Stimulated activated CD4-positive, alpha-beta T cell treated with anti-CD3 and anti-CD28 coated beads, Interleukin-12 subunit alpha, Interleukin-12 subunit beta, amount 100 ng/mL, for 24 hours (primary cell): ENCODE results near the gene METTL21C.

Experiments
- DNase-seq, 2 experiments: peaks; one replicate each; pipeline ENCODE4 v3.0.0-alpha.2; 2020; ENCODE audit warnings: low read depth in 2 of 2

Gene METTL21C

DNA sequence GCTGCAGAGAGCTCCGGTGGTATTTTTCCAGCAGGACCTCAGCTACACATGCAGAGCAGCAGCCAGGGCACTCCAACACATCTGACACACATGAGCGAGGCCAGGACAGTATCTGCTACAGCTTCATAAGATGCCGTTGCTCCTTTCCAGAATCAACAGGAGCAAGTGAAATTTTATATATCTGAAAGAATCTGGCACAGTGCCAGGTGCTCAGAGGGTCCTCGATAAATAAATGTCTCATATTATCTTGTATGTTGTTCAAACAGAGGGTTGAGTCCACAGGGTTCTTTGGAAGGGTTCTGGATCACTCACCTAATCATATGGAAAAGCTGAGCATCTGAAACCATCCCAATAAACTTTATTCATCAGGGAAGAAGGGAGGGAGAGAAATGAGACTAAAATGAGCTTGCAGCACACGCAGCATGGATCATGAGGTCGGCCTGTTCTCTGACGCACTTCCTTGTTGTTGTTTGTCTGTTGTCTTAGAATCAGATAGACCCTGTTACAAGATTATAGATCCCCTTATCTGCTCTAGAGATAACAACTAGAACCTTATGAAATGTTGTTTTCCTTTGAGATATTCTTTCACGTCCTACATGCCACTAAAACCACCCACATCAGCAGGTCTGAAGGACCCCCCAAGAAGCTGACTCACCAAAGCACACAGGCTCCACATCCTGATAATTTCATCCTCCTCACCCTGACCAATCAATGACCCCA is 3.2 kb upstream of the METTL21C start:
- no peak for DNase-seq

DNA sequence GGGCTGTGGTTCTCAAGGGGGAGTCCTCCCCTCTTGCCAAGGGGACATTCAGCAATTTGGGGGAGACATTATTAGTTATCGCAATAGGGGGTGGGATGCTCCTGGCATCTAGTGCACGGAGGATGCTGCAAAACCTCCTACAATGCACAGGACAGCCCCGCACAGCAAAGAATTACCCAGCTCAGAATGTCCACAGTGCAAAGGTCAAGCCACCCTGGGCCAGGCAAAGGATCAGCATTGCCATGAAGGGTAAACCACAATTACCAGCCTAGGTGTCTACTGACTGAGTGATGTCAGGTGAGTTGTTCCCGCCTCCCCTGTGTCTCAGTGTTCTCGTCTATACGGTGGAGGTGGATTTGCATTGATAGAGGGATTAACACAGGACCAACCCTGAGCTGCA is 2.4 kb upstream of the METTL21C start:
- DNase-seq = no peak

DNA sequence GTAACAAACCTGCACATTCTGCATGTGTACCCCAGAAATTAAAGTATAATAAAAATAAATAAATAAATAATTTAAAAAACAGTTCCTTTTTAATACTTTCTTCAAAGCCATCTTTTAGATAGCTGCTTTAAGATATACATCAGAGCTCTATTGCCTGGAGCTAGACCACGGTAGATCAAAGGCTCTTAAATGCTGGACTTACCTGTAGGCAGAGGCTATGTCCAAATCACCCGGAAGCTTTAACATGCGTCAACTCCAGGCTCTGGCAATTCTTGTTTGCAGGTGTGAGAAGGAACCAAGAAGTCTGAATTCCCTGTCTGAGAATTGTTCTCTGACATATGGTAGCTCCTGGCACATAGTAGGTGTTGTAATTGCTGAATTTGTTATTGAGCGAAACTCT is 1.6 kb upstream of the METTL21C start:
- no peak for DNase-seq

DNA sequence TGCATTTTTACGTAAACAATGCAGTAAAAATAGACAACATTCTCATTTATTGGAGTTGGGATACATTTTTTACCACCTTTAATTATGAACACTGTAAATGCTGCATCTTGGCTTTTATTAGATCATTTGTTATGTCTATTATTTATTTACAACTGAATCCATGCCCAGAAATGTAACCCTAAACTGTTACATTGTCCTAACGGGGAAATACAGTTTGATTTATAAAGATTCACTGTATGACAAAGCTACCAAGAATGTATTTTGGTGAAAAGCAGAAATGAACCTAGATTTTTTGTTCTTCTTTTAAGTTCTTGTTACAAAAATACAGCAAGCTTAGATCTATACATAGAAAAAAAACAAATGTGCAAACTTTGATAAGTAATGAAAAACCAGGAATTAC is 1.1 kb downstream of the METTL21C start:
- no peak for DNase-seq

DNA sequence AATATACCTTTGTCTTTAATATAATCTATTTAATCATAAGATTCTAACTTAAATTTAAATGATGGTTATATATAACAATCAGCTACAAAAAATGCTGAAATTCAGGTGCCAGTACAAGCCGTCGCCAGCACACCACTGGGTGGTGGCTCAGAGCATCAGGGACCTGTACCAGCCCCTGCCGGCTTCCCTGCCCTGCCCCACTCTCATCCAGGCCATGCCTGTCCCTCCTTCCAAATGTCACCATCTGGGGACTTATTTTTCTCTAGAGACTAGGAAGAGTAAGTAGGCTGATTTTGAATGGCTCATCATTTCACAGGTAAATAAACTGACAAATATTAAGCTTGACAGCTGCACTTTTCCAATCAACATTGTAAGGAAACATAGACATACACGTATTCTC is 1.6 kb downstream of the METTL21C start:
- DNase-seq = no peak

DNA sequence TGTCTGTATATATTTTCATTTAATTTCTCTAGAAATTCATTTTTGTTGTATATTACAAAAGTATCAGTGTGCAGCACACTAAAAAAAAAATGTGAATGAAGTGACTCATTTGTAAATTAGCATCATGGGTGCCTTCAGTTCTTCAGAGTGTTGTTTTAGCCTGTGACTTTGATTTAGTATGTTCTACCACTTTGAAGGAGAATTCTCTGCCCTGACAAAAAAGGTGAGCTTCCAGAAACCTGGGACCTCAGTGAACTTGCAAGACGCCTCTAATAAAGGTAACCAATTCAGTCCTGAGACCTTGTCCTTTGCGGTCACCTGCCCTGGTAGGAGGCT is 2.4 kb downstream of the METTL21C start:
- DNase-seq = no peak

DNA sequence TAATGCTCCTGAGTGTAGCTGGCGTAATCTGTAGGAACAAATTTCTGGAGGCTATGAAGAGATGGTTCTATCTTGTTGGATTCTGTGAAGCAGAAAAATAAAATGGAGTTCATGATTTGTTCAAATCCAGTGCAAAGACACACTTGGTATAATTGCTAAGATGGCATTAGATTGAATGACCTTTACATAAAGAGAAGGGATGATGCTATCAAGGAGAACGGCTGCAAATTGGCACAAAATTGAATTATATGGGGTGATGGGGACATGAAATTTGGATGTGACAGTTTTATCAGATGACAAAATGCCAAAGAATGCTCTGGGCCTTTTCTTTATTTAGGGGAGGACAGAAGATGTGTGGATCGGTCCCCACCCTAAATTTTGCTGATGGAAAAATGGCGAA is 4.0 kb downstream of the METTL21C start:
- no peak for DNase-seq

DNA sequence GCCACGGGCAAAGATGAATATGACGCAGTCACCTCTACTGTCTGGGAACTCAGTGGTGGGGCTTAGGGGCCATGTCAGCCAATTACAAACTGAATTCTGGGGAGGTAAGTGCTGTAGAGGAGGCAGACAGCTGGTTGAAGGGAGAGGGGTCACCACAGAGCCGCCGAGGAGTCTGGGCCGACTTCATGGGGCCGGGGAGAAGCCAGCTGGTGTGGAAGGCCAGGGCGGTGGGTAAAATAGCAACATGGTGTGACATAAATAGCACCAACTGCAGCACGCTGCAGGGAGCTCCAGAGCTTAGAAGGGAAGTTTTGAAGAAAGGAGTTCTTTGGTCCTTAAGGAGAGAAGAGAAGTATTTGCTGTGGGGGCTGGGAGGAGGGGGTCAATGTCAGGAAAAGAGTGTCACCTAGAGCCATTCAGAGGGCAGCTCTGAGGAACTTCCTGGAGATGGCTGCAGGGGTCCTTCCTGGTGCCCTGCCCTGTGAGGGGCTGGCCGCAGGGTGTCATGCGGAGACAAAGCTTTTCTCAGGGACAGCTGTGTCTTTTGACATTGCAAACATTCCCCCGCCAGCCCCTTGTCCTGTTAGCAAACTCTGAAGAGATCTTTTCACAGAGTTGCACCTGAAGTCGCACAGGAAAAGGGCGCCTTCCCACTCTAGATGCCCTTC is 6.4 kb downstream of the METTL21C start:
- DNase-seq = no peak

DNA sequence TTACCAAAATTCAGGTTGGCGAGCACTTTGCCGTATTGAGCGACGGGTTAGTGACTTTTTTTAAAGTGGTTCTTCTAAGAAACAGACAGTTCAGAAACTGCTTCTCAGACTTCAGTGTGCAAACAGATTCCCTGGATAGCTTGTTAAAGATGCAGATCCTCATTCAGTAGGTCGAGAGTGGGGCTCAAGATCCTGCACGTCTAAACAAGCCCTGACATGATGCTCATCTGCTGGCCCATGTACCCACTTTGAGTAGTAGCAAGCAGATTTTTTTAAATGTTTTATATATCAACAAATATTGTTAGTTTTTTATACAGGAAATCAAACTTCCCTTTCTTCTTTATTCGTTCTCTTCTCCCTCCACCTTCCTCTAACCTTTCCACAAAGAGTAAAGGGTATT is 7.3 kb downstream of the METTL21C start:
- DNase-seq = no peak

DNA sequence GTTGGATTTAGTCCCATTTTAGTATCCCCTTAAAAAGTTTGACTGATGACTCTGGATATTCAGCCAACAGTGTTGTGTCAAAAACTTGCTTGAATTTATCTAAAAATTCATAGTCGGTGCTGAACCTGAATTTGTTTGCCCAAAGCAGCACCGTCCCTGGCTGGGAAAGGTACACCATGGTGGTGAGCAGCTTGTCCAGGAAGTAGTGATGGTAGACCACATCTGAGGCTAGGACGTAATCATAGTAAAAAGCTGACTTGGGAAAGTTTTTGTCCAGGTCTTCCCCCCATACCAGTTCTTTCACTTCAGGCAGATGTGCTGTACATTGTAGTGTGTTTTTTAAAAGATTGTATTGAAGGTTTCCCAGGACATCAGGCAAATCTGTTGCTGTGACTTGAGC is 8.8 kb downstream of the METTL21C start:
- no peak for DNase-seq

DNA sequence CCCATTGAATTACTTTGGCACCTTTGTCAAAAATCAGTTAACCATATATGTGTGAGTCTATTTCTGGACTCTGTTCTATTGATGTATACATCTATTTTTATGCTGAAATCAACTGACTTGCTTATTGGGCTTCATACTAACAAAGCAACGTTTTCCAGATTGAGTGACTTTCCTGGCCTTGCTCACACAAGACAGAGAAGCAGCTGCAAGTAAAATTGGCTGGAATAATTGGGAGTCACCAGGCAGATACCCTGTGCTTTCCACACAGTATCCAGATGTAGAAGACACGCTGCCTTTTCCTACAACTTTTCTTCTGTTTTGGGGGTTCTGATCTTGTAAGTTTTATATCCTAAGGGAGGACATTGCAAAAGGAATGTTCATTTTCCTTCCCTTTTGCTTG is 11.2 kb downstream of the METTL21C start:
- no peak for DNase-seq

DNA sequence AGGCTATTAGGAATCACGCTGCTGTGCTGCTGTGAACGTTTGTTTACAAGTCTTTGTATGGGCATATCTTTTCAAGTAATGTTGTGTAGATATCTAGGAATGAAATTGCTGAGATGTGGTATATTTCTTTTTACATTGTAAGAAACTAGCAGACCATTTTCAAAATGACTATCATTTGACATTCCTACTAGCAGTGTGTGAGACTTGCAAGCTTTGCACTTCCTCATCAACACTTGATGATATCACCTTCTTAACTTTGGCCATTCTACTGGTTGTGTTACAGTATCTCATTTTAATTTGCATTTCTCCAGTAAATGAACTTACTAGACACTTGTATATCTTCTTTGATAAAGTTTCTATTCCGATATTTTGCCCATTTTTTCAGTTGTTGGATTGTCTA is 12.1 kb downstream of the METTL21C start:
- DNase-seq = no peak

DNA sequence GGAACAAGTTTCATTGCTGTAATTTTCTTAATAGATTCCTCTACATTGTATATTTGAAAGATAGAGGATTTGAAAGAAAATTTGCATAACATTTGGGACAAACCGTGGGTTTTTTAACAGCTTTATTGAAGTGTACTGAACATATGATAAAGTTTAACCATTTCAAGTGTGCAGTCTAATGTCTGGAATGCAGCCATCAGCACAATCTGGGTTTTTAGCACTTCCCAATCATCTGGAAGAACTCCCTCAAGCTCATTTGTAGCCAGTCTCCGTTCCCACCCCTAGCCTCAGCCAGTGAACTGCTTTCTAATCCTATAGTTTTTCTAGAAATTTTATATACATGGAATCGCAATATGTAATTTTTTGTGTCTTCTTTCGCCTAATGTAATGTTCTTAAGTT is 12.6 kb downstream of the METTL21C start:
- no peak for DNase-seq

DNA sequence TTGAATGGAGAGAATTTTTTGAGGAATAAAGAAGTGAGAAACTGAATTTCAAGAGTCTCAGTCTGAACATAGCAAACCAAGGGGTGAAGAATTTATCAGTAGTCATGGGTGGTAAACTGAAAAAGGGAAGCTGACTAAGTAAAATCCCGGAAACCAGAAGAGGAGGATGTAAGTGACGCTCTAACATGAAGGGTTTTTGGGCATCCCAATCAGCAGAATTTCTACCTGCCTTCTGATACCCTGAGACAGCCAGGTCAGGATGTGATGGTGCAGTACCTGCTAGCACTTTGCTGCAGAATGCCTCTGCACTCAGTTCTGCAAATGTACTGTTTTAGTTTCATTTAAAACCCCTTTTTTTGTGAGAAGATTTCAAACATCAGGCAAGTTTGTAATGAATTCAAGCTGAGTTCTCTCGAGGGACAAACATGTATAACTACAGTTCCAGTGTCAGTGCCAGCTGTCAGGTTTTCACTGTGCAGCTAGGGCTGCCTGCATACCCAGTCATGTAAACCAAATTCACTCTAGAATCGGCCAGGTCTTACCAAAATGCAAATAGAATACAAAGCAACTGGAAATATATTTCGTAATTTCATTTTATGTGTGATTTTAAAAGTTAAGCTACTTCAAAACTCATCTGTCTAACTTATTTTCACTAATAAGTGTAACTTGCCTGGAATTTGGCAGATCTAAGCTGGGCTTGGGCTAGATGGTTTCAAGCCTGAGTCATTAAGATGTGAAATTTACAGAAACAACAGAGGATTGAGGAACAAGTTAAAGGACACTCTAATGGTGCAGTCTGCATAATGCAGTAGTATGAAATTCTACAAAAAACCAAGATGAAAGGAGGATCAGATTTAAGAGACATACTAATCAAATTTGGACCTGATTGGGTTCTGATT is 13.8 kb downstream of the METTL21C start:
- no peak for DNase-seq

DNA sequence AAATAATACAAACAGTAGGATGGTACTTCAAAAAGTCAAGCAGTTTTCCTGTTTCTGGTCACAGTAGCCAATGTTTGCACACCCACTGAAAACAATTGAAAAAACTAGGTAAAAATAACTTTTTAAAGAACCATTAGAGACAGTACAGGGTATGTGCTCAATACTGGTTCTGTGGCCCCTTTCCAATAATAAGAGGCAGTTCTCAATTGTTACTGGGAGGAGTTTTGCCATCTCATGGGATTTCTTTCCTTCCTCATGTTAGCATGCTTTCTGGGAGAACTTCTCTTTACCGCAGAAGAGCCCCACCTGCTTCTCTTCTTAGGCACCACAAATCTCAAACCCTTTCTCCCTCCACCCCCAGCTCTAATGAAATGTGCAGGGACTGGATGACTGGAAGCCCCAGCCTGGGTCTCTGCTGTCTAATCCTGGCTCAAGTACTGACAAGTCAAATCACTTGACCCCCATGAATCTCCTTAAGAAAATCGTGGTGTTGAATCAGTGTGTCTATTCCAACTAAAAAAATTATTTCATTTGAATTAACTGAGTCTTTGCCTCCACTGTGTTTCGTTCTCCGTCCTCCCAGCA is 14.6 kb downstream of the METTL21C start:
- no peak for DNase-seq

DNA sequence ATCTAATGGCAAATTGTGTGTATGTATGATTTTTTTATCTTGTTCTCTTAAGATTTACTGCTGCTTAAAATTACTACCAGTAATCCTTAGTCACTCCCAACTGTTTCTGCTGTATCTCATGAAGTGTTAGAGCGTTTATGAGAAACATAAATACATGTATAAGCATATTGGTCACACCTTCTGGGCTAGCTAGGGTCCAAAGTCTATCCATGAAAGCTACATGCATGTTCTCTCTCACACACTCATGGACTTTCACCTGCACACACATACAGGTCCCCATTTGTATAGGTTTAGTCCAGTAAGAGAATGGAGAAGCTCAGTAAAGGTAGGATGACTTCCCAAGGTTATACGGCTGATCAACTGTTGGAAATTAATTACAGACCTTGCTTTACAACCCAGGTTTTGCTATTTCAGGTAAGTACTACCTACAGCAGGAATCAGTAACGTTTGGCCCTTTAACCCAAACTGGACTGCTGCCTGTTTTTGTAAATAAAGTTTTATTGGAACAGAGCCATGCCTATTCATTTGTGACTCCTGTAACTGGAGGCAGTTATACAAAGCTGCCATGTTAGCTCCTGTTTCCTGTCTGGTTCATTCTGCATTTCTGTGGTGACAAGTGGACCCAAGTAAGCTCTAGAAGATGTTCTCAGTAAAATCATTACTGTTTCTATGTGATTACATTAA is 15.3 kb downstream of the METTL21C start:
- DNase-seq = no peak

DNA sequence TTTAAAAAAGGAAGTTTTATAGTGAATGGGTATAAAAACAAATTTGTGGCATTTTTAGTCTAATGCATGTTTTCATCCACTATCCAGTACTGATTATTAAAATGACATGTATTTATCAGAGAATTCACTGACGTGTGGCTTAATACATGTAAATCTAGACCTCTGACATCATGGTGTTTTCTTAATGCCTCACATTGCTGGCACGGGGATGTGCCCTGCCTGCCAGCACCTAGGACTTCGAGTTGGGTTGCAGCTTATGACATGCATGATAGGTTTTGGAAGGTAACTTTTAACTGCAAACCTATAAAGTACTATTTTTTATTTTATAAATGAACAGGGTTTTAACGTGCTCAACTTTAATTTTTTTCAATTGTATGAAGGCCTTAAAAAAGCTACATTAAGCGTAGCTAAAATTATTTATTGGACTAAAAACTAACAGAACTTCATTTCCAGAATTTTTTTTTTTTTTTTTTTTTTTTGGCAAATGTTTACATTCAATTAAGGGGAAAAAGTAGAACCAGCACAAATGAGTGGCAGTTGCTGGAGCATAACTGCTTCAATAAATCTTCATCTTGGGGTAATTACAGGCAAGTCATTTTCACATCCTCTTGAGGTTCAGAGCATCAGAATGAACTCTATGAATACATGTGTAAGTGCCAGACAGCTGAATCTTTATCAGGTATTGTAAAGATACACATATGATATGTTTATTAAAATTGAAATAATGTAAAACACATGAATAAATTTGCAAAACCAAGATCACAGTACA is 16.3 kb downstream of the METTL21C start:
- DNase-seq = no peak

DNA sequence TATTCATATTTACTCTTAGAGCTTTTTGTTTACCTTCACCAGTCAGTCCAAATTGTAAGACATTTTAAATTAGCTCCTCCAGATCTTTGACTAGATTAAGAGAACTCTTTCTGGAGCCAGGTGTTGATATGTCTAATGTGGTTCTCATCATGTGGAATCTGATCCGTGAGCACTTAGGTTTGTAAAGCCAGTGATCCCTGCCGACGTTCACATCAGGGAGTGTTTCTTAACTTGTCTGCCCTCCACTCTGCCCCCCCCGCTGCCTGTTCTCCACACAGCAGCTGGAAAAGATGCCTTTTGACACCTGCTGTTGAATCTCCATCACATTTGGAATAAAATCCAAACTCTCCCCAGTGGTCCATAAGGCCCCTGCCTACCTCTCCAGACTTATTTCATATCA is 17.7 kb downstream of the METTL21C start:
- DNase-seq = no peak

DNA sequence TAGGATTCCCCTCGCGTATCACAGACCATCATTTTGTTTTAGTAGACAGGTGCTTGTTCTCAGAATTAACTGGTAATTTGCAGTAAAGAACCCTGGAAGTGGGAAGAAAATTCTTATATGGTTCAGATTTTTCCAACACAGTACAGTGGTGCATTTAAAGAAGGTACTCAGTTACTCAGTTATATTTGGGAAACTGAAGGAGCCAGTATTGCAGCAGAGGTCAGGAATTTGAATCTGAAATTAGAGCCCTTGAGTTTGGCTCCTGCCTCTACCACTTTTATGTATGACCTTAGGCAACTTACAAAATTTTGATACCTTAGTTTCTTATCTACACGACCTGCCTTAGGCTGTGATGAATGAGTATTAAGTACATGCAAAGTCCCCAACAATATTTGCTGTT is 19.7 kb downstream of the METTL21C start:
- DNase-seq = no peak

DNA sequence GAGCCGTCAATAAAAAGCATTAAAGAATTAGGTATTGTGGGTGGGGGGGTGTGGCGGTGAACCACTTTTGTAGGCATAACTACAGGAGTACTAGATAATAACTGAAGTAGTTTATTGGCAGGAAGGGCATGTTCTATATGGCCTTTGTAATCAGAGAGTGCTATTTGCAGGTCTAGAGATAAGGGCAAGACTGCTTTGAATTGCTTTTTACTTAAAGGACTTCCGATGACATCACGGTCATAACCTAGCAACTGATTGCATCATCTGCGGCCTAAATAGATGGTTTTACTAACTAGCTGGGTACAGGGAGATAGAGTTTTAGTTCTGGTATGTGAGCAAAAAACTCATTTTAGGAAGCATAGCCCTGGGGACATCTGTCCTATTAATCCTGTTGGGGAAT is 24.7 kb downstream of the METTL21C start:
- DNase-seq = no peak

DNA sequence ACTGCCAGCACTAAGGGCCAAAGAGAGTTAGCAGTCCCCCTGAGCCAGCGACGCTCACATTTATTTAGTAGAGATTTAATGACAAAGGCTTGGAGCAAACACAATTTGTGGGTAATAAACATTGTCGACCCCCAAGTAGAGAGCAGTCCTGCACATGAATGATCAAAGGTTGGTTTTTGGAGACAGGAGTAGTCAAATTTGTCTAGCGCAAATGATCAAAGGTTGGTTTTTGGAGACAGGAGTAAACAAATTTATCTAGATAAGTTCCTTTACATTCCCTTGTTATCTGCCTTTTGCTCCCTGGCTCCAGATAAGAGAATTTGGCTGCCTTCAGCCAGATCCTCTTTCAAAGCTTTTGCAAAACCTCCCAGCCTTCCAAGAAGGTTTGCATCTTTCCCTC is 26.9 kb downstream of the METTL21C start:
- no peak for DNase-seq
